HCT116 (cell line): Measurements from ENCODE around the gene RPE65. TPM values are rescaled to one million over a fixed set of nuclear protein-coding genes. Genes with fewer than 3 reads are reported as not detected.

Experiments
- ATAC-seq: fragments of 200-7000 bp; cut with Tn5 transposase; 2 replicates; pipeline ENCODE4 v1.9.1; 2020; ENCODE audit warnings: mild to moderate bottlenecking, moderate library complexity
- BruUV-seq: library from RNA; stranded (reverse); fragments of 400-500 nt; replicated peaks from 2 replicates; lab custom pipeline; 2021; lab: Mats Ljungman, UMichigan
- CTCF ChIA-PET: fragments of 300-600 bp; sonication (Branson Sonifier 250); formaldehyde crosslinking; loops from one replicate; lab custom pipeline; 2021; ENCODE audit warnings: antibody characterized with exemption; lab: Charles Lee
- POLR2A ChIA-PET: fragments of 300-600, 350-600 bp; sonication (Branson Sonifier 250); formaldehyde crosslinking; loops from one replicate; lab custom pipeline; 2021; ENCODE audit warnings: antibody characterized with exemption; lab: Charles Lee
- RAD21 ChIA-PET, 2 experiments: fragments of 300-600 bp; sonication (Branson Sonifier 250); formaldehyde crosslinking; loops; one replicate each; lab custom pipeline; 2023; ENCODE audit warnings: low total read pairs in 2 of 2; ENCODE audit not compliant: uncharacterized antibody in 2 of 2, unreplicated experiment in 2 of 2, low non-redundant PET in 1 of 2; lab: Charles Lee
- DNase-seq: peaks from one replicate; pipeline ENCODE4 v3.0.0-alpha.2; 2010; ENCODE audit warnings: low read depth, low spot score
- H2AFZ ChIP-seq: fragments of 200-600 bp; shearing (Covaris generic), sonication (generic); 2 replicates; pipeline ENCODE4 v1.6.1; 2017; ENCODE audit warnings: low read depth, mixed run types, mixed read lengths, antibody characterized with exemption, low read length; ENCODE audit not compliant: poor library complexity, severe bottlenecking
- H3K27ac ChIP-seq: 2 replicates; pipeline ENCODE4 v1.5.1; 2012; ENCODE audit warnings: low read depth, low read length
- H3K27me3 ChIP-seq: fragments of 200-600 bp; sonication (generic); 2 replicates; pipeline ENCODE4 v1.6.1; 2016; ENCODE audit warnings: mixed run types, low read length, mixed read lengths; ENCODE audit not compliant: insufficient read depth
- H3K36me3 ChIP-seq, 2 experiments: fragments of 200-500 bp in 1 of 2; fragments of 200-600 bp in 1 of 2; sonication (Bioruptor generic) in 1 of 2; sonication (generic) in 1 of 2; 2 replicates each; pipeline versions ENCODE4 v1.5.1 to v1.6.1; 2014 to 2016; ENCODE audit warnings: low read length in 2 of 2, inconsistent platforms in 1 of 2, mixed read lengths in 1 of 2, mixed run types in 1 of 2; ENCODE audit not compliant: insufficient read depth in 2 of 2, control insufficient read depth in 1 of 2
- H3K4me1 ChIP-seq, 2 experiments: fragments of 200-600 bp in 1 of 2; sonication (generic) in 1 of 2; 2 replicates each; pipeline versions ENCODE4 v1.5.1 to v1.6.1; 2012 to 2017; ENCODE audit warnings: low read length in 2 of 2, inconsistent platforms in 1 of 2, mild to moderate bottlenecking in 1 of 2, mixed read lengths in 1 of 2, mixed run types in 1 of 2, moderate library complexity in 1 of 2; ENCODE audit not compliant: insufficient read depth in 2 of 2, control insufficient read depth in 1 of 2
- H3K4me2 ChIP-seq: fragments of 200-600 bp; sonication (generic); 2 replicates; pipeline ENCODE4 v1.6.1; 2017; ENCODE audit warnings: mixed run types, low read length, mixed read lengths
- H3K4me3 ChIP-seq, 2 experiments: fragments of 200-600 bp in 1 of 2; sonication (generic) in 1 of 2; replicated peaks in 1 of 2; 2 replicates each; pipeline ENCODE4 v1.5.1; 2011 to 2016; ENCODE audit warnings: low read length in 2 of 2, control low read depth in 1 of 2, low read depth in 1 of 2, mild to moderate bottlenecking in 1 of 2, mixed read lengths in 1 of 2, mixed run types in 1 of 2
- H3K79me2 ChIP-seq: fragments of 200-600 bp; sonication (generic); 2 replicates; pipeline ENCODE4 v1.6.1; 2017; ENCODE audit warnings: mild to moderate bottlenecking, mixed run types, low read length, moderate library complexity, mixed read lengths; ENCODE audit not compliant: insufficient read depth
- H3K9ac ChIP-seq: fragments of 200-600 bp; sonication (generic); 2 replicates; pipeline ENCODE4 v1.6.1; 2016; ENCODE audit warnings: low read length, mixed read lengths
- H3K9me2 ChIP-seq: fragments of 200-600 bp; sonication (generic), shearing (Covaris generic); 2 replicates; pipeline ENCODE4 v1.6.1; 2017; ENCODE audit warnings: mixed run types, mild to moderate bottlenecking, moderate library complexity; ENCODE audit not compliant: insufficient read depth
- H3K9me3 ChIP-seq, 2 experiments: fragments of 200-500 bp in 1 of 2; fragments of 200-600 bp in 1 of 2; sonication (Bioruptor generic) in 1 of 2; sonication (generic) in 1 of 2; 2 replicates each; pipeline ENCODE4 v1.6.1; 2014 to 2017; ENCODE audit warnings: low read length in 2 of 2, mixed read lengths in 2 of 2, inconsistent platforms in 1 of 2, low read depth in 1 of 2, mild to moderate bottlenecking in 1 of 2, mixed run types in 1 of 2, moderate library complexity in 1 of 2; ENCODE audit not compliant: control insufficient read depth in 1 of 2, insufficient read depth in 1 of 2
- H4K20me1 ChIP-seq: fragments of 200-600 bp; sonication (generic), shearing (Covaris generic); 2 replicates; pipeline ENCODE4 v1.6.1; 2017; ENCODE audit warnings: mixed run types, mild to moderate bottlenecking, moderate library complexity; ENCODE audit not compliant: insufficient read depth
- CBX3 ChIP-seq: IDR thresholded peaks from 2 replicates; pipeline ENCODE4 v1.6.1; 2012; ENCODE audit warnings: low read depth
- EGR1 ChIP-seq: IDR thresholded peaks from 2 replicates; pipeline ENCODE4 v1.6.1; 2012; ENCODE audit warnings: low read depth
- EZH2 ChIP-seq: fragments of 200-600 bp; sonication (generic); IDR thresholded peaks from 2 replicates; pipeline ENCODE4 v1.6.1; 2017; ENCODE audit warnings: antibody characterized with exemption, mixed run types
- EZH2phosphoT487 ChIP-seq: fragments of 200-600 bp; IDR thresholded peaks from 2 replicates; pipeline ENCODE4 v1.6.1; 2018; ENCODE audit warnings: antibody characterized with exemption, borderline replicate concordance
- FOSL1 ChIP-seq: IDR thresholded peaks from 2 replicates; pipeline ENCODE4 v1.6.1; 2012; ENCODE audit warnings: low read depth
- POLR2AphosphoS5 ChIP-seq: IDR thresholded peaks from 2 replicates; pipeline ENCODE4 v1.6.1; 2011; ENCODE audit warnings: mild to moderate bottlenecking, low read depth, low read length, moderate library complexity
- SIN3A ChIP-seq: IDR thresholded peaks from 2 replicates; pipeline ENCODE4 v1.6.1; 2012; ENCODE audit warnings: low read depth
- YY1 ChIP-seq: IDR thresholded peaks from 2 replicates; pipeline ENCODE4 v1.6.1; 2011; ENCODE audit warnings: low read length, low read depth, moderate library complexity, mild to moderate bottlenecking; ENCODE audit not compliant: insufficient replicate concordance; ENCODE audit errors: extremely low read depth
- intact Hi-C: fragments of 100-400 bp; cut with micrococcal nuclease; formaldehyde crosslinking; loops from 2 replicates; pipeline ENCODE4 v1.10.0; 2022
- total RNA-seq: library from RNA; stranded (reverse); gene quantifications from one replicate; pipeline ENCODE4 v1.2.1, GENCODE V29; 2021; ENCODE audit not compliant: unreplicated experiment
- TF ChIP-seq, protein P1 (sequence below): IDR thresholded peaks from 2 replicates; pipeline ENCODE4 v1.6.1; 2012; ENCODE audit warnings: low read depth
- TF ChIP-seq, protein P2 (sequence below): IDR thresholded peaks from 2 replicates; pipeline ENCODE4 v1.6.1; 2012

Gene RPE65
- total RNA-seq, 1 experiment from 2014 or later = not detected

DNA sequence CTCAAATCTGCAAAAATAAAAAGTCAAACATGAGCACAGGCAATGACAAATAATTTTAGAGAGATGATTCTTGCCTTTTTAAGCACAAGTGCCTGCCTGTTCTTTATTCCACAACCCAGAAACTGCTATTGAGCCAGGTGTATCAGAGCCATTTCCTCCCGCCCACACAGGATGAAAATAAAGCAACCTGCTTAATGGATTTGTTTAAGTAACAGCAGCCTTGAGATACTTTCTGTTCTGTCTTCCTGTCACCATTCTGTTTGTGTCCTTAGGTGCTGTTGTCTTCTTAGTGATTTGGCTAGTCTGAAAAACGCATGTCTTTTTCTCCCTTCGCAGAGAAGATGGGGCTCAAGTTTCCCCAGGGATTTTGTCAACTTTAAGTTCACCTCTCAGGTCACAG is 11.4 kb downstream of the RPE65 start:
- H4K20me1 ChIP-seq = no peaks in the 10 kb centered on the region
- H3K4me1 ChIP-seq = peaks cover under 1 to 10% of the 10 kb centered on the region in 2 experiments; a peak in 2 of 4 replicates
- ChIA-PET POLR2A (no interaction called here), RAD21 (no interaction called here), CTCF (no interaction called here)
- intact Hi-C loops = no loop called here
- no peak overlapping the region for H3K4me2 ChIP-seq
- DNase-seq (no peak), ATAC-seq (no peak)
- TF ChIP-seq SIN3A (no peak), EGR1 (no peak), YY1 (no peak), EZH2phosphoT487 (no peak), FOSL1 (no peak), POLR2AphosphoS5 (no peak), EZH2 (no peak), CBX3 (no peak)
- TF ChIP-seq, protein P1, sequence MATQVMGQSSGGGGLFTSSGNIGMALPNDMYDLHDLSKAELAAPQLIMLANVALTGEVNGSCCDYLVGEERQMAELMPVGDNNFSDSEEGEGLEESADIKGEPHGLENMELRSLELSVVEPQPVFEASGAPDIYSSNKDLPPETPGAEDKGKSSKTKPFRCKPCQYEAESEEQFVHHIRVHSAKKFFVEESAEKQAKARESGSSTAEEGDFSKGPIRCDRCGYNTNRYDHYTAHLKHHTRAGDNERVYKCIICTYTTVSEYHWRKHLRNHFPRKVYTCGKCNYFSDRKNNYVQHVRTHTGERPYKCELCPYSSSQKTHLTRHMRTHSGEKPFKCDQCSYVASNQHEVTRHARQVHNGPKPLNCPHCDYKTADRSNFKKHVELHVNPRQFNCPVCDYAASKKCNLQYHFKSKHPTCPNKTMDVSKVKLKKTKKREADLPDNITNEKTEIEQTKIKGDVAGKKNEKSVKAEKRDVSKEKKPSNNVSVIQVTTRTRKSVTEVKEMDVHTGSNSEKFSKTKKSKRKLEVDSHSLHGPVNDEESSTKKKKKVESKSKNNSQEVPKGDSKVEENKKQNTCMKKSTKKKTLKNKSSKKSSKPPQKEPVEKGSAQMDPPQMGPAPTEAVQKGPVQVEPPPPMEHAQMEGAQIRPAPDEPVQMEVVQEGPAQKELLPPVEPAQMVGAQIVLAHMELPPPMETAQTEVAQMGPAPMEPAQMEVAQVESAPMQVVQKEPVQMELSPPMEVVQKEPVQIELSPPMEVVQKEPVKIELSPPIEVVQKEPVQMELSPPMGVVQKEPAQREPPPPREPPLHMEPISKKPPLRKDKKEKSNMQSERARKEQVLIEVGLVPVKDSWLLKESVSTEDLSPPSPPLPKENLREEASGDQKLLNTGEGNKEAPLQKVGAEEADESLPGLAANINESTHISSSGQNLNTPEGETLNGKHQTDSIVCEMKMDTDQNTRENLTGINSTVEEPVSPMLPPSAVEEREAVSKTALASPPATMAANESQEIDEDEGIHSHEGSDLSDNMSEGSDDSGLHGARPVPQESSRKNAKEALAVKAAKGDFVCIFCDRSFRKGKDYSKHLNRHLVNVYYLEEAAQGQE = no peak
- TF ChIP-seq, protein P2, sequence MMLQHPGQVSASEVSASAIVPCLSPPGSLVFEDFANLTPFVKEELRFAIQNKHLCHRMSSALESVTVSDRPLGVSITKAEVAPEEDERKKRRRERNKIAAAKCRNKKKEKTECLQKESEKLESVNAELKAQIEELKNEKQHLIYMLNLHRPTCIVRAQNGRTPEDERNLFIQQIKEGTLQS = no peak
- no peak overlapping the region for H2AFZ ChIP-seq
- H3K9ac ChIP-seq = no peak overlapping the region
- no peaks in the 10 kb centered on the region for H3K9me3 ChIP-seq
- H3K27me3 ChIP-seq = no peaks in the 10 kb centered on the region
- H3K9me2 ChIP-seq = no peaks in the 10 kb centered on the region
- no TSS peak for BruUV-seq
- H3K36me3 ChIP-seq = peaks cover 5 to 35% of the 10 kb centered on the region in 2 experiments; a peak in 3 of 4 replicates
- H3K79me2 ChIP-seq = peaks cover 21% of the 10 kb centered on the region
- no peak overlapping the region for H3K4me3 ChIP-seq
- H3K27ac ChIP-seq = no peak overlapping the region
